K562 (cell line): ENCODE data around the gene ADAT3. TPM values are rescaled to one million over a fixed set of nuclear protein-coding genes. Genes with fewer than 3 reads are reported as not detected.

Experiments
- ATAC-seq: fragments of 200-7000 bp; cut with Tn5 transposase; 3 replicates; pipeline ENCODE4 v1.9.1; 2020; ENCODE audit warnings: moderate library complexity
- BruUV-seq: library from RNA; stranded (reverse); fragments of 400-500 nt; replicated peaks from 2 replicates; lab custom pipeline; 2021; lab: Mats Ljungman, UMichigan
- CTCF ChIA-PET: fragments of 300-600 bp; formaldehyde crosslinking; extraction: SDS; loops from one replicate; lab custom pipeline; 2021; ENCODE audit warnings: low intra/inter-chr PET ratio; lab: Yijun Ruan, JAX
- POLR2A ChIA-PET: fragments of 300-600, 350-650 bp; sonication (Branson Sonifier 250); formaldehyde crosslinking; extraction: SDS; loops from one replicate; lab custom pipeline; 2021; ENCODE audit warnings: antibody characterized with exemption, inconsistent platforms; lab: Yijun Ruan, JAX
- DNase-seq, 4 experiments: peaks; one replicate each; pipeline versions ENCODE4 v3.0.0 to v3.0.0-alpha.2; 2011 to 2018; ENCODE audit warnings: low spot score in 3 of 4, mixed read lengths in 3 of 4; ENCODE audit errors: extremely low read depth in 1 of 4
- FAIRE-seq: peaks from 2 replicates; lab custom pipeline; 2011; peaks lifted over from hg19 to GRCh38; lab: Jason Lieb, UNC
- H2AFZ ChIP-seq: 2 replicates; pipeline ENCODE4 v1.6.0; 2011; ENCODE audit warnings: low read depth, low read length, control low read depth, inconsistent platforms
- H3K27ac ChIP-seq: fragments of 200-600 bp; 3 replicates; pipeline ENCODE4 v1.8.0; 2011; ENCODE audit warnings: low read depth, mild to moderate bottlenecking, control low read depth, inconsistent platforms, low read length, moderate library complexity, mixed read lengths; ENCODE audit errors: extremely low read depth
- H3K27me3 ChIP-seq, 2 experiments: fragments of 300-600 bp in 1 of 2; 2 replicates in 1 of 2; 3 replicates in 1 of 2; pipeline versions ENCODE4 v1.6.0 to v1.8.0; 2011; ENCODE audit warnings: inconsistent platforms in 2 of 2, low read length in 2 of 2, mild to moderate bottlenecking in 1 of 2, mixed read lengths in 1 of 2, moderate library complexity in 1 of 2; ENCODE audit not compliant: control insufficient read depth in 2 of 2, insufficient read depth in 2 of 2
- H3K36me3 ChIP-seq: fragments of 300-600 bp; 3 replicates; pipeline ENCODE4 v1.8.0; 2011; ENCODE audit warnings: mild to moderate bottlenecking, low read length, inconsistent platforms; ENCODE audit not compliant: control insufficient read depth, insufficient read depth
- H3K4me1 ChIP-seq, 2 experiments: fragments of 200-600 bp in 1 of 2; replicated peaks in 1 of 2; 2 replicates in 1 of 2; 3 replicates in 1 of 2; pipeline versions ENCODE4 v1.5.1 to v1.8.0; 2011; ENCODE audit warnings: inconsistent platforms in 2 of 2, low read length in 2 of 2, mild to moderate bottlenecking in 1 of 2, mixed read lengths in 1 of 2, moderate library complexity in 1 of 2; ENCODE audit not compliant: control insufficient read depth in 2 of 2, insufficient read depth in 2 of 2
- H3K4me2 ChIP-seq: 2 replicates; pipeline ENCODE4 v1.6.1; 2011; ENCODE audit warnings: low read length, control low read depth, inconsistent platforms, mixed read lengths; ENCODE audit not compliant: insufficient read depth
- H3K4me3 ChIP-seq: fragments of 200-600 bp; sonication (generic), shearing (Covaris generic); 2 replicates; pipeline ENCODE4 v1.5.1; 2016; ENCODE audit warnings: control low read depth, inconsistent platforms
- H3K79me2 ChIP-seq: fragments of 200-600 bp; 3 replicates; pipeline ENCODE4 v1.8.0; 2011; ENCODE audit warnings: low read length, inconsistent platforms; ENCODE audit not compliant: control insufficient read depth, insufficient read depth
- H3K9ac ChIP-seq, 2 experiments: 2 replicates each; pipeline versions ENCODE4 v1.6.0 to v1.6.1; 2011; ENCODE audit warnings: low read depth in 2 of 2, low read length in 2 of 2, control low read depth in 1 of 2, inconsistent platforms in 1 of 2, mild to moderate bottlenecking in 1 of 2, mixed read lengths in 1 of 2; ENCODE audit not compliant: insufficient read depth in 1 of 2
- H3K9me1 ChIP-seq: one replicate; pipeline ENCODE4 v1.6.0; 2011; ENCODE audit warnings: inconsistent platforms, mild to moderate bottlenecking, low read length, moderate library complexity; ENCODE audit not compliant: control insufficient read depth, insufficient read depth
- H3K9me3 ChIP-seq: replicated peaks from 2 replicates; pipeline ENCODE4 v1.5.1; 2011; ENCODE audit warnings: low read depth, low read length, inconsistent platforms; ENCODE audit not compliant: control insufficient read depth, insufficient read depth
- H4K20me1 ChIP-seq: replicated peaks from 2 replicates; pipeline ENCODE4 v1.6.1; 2011; ENCODE audit warnings: low read length, inconsistent platforms, mixed read lengths; ENCODE audit not compliant: control insufficient read depth, insufficient read depth
- HDAC1 ChIP-seq, 2 experiments: fragments of 450-650 bp; IDR thresholded peaks; 2 replicates each; pipeline ENCODE4 v1.6.1; 2016 to 2017; ENCODE audit warnings: inconsistent platforms in 1 of 2, mild to moderate bottlenecking in 1 of 2, moderate library complexity in 1 of 2
- RBFOX2 ChIP-seq: fragments of 200-400 bp; formaldehyde crosslinking; IDR thresholded peaks from 2 replicates; pipeline ENCODE4 v1.6.1; 2017; ENCODE audit warnings: low read depth, mild to moderate bottlenecking, low read length, moderate library complexity
- WGBS: fragments of 100-300 bp; shearing (Covaris generic); methylation state at CpG from one replicate; pipeline ENCODE4 v1.1.6; 2016; ENCODE audit warnings: low coverage, mixed read lengths; ENCODE audit not compliant: insufficient coverage; ENCODE audit errors: missing lambda C conversion rate; 5-methylcytosine and 5-hydroxymethylcytosine counted together
- in situ Hi-C: fragments of 300-500 bp; cut with MboI; formaldehyde crosslinking; loops from 4 replicates; pipeline ENCODE4 v1.15.0; 2018; ENCODE audit warnings: inconsistent platforms, mixed read lengths
- intact Hi-C: fragments of 100-400 bp; cut with micrococcal nuclease; formaldehyde crosslinking; loops from 2 replicates; pipeline ENCODE4 v1.14.2; 2022
- polyA plus RNA-seq, 8 experiments: library from polyadenylated mRNA; depleted of rRNA in 4 of 8; stranded (reverse) in 5 of 8; unstranded in 3 of 8; fragments of >200 nt; fragmentation: Nextera tagmentation in 2 of 8; fragmentation: Illumina TruSeq in 1 of 8; extraction: Ambion mirVana in 2 of 8; extraction: Trizol in 1 of 8; gene quantifications; 2 replicates each; pipeline versions ENCODE4 v1.2.1 to v1.2.3, GENCODE V29; 2011 to 2014; ENCODE audit warnings: inconsistent platforms in 1 of 8, missing spikeins in 1 of 8
- total RNA-seq, 7 experiments: library from RNA; depleted of rRNA in 6 of 7; stranded (reverse); fragments of >200 nt in 6 of 7; fragmentation: Illumina TruSeq in 2 of 7; extraction: Trizol in 2 of 7; gene quantifications; 2 replicates each; pipeline versions ENCODE4 v1.2.1 to v1.2.3, GENCODE V29; 2011 to 2021; ENCODE audit warnings: low replicate concordance in 1 of 7
- TF ChIP-seq, protein P1 (sequence below): sonication (generic); formaldehyde crosslinking; IDR thresholded peaks from 2 replicates; pipeline ENCODE4 v1.8.1; 2023; ENCODE audit warnings: mild to moderate bottlenecking, missing genetic modification reagents
- TF ChIP-seq, protein P2 (sequence below): fragments of 250-450 bp; sonication (Bioruptor Pico); IDR thresholded peaks from 2 replicates; pipeline ENCODE4 v1.8.0; 2021; ENCODE audit warnings: moderate library complexity, mild to moderate bottlenecking, inconsistent platforms

ADAT3 gene
- total and polyA plus RNA-seq, 9 of the 15 experiments (the other 6 are each of a cell fraction or from before 2014, with no cell fraction given): 0.67 to 15.6 (median 7.8) TPM; not detected in 4

DNA sequence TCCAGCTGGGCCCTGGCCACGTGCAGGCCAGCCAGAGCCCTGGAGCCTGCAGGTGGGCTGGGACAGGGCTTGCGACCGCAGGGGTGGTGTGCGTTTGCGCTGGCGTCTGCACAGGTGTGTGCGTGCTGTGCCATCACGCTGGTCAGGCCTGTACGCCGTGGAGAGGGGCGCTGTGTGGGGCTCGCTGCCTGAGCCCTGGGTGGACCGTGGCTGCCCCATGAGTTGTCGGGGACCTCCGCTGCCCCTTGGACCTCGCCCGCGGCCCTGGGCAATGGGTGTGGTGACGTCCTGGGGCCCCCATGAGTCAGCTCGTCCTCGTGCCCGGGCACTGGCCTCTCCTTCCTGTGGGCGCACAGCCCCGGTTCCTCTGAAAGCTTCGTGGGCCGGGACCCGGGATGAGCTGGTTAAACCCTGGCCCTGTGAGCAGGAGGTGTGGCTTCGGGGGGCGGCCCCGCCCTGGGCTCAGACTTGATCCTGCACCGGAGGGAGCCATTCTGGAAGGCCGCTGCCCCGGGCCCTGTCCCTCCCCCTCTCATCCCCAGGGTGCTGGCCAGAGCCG is 42.5 kb downstream of the ADAT3 start (continued):
- TF ChIP-seq, protein P1, sequence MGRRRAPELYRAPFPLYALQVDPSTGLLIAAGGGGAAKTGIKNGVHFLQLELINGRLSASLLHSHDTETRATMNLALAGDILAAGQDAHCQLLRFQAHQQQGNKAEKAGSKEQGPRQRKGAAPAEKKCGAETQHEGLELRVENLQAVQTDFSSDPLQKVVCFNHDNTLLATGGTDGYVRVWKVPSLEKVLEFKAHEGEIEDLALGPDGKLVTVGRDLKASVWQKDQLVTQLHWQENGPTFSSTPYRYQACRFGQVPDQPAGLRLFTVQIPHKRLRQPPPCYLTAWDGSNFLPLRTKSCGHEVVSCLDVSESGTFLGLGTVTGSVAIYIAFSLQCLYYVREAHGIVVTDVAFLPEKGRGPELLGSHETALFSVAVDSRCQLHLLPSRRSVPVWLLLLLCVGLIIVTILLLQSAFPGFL (CRISPR knock-in tag): no peak

DNA sequence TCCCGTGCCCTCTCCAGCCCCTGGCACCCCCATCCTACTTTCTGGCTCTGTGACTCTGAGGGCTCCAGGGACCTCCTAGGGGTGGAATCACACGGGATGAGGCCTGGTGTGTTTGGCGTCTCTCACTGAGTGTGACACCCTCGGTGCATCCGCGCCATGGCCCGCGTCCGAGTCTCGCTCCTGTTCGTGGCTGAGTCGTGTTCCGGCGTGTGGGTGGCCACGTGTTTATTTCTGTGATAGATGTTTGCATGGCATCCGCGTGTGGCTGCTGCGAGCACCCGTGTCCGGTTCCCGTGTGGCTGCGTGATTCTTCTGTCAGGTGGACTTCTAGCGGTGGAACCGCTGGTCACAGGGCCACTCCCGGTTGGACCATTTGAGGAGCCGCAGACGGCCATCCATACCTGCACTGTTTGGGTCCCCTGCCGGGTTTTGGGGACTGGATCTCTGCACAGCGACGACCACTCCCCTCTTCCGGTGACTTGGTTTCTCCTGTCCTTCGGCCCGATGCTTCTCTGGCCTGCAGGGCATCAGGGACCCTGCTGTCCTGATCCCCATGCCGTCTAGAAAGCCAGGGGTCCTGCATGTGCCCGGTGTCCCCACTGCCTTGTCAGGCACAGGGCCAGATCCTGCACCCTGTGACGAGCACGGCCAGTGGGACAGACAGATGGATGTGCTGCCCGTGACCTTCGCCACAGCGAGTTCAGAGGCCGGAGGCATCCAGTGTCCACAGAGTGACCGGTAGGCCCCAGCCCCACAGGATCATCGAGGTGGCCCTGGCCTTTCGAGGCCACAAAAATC is 44.3 kb downstream of the ADAT3 start:
- peaks cover 24% of the 10 kb centered on the region; the same call in 1 of the 2 replicates for H4K20me1 ChIP-seq
- H3K9ac ChIP-seq: no peak overlapping the region; a peak in 1 of 4 replicates
- H2AFZ ChIP-seq: no peak overlapping the region

More for the DNA sequence above, 44.3 kb downstream of the ADAT3 start:
- no peak overlapping the region for H3K4me3 ChIP-seq
- no peak overlapping the region for H3K27ac ChIP-seq
- TF ChIP-seq RBFOX2: peak; percentile 37; the same call in 1 of the 2 replicates
- TF ChIP-seq, protein P2, sequence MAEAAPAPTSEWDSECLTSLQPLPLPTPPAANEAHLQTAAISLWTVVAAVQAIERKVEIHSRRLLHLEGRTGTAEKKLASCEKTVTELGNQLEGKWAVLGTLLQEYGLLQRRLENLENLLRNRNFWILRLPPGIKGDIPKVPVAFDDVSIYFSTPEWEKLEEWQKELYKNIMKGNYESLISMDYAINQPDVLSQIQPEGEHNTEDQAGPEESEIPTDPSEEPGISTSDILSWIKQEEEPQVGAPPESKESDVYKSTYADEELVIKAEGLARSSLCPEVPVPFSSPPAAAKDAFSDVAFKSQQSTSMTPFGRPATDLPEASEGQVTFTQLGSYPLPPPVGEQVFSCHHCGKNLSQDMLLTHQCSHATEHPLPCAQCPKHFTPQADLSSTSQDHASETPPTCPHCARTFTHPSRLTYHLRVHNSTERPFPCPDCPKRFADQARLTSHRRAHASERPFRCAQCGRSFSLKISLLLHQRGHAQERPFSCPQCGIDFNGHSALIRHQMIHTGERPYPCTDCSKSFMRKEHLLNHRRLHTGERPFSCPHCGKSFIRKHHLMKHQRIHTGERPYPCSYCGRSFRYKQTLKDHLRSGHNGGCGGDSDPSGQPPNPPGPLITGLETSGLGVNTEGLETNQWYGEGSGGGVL: no peak
- no peak for TF ChIP-seq HDAC1 (IDR thresholded peaks at IDR 0.05)
- in situ Hi-C loops: no loop called here
- BruUV-seq: no TSS peak
- H3K36me3 ChIP-seq: peaks cover 52% of the 10 kb centered on the region; the same call in 2 of the 3 replicates
- ChIA-PET CTCF (no interaction called here), POLR2A (no interaction called here)
- intact Hi-C loops: no loop called here
- H3K4me2 ChIP-seq: no peak overlapping the region
- H3K9me1 ChIP-seq: no peaks in the 10 kb centered on the region
- no peaks in the 10 kb centered on the region for H3K9me3 ChIP-seq
- peaks cover 87% of the 10 kb centered on the region for H3K79me2 ChIP-seq
- ATAC-seq (no peak), FAIRE-seq (no peak), DNase-seq (no peak)
- 94% methylated on average over 27 of the region's 44 CpGs for WGBS
- peaks cover 0 to 63% of the 10 kb centered on the region in 2 experiments; a peak in 2 of 5 replicates for H3K4me1 ChIP-seq
- H3K27me3 ChIP-seq: no peaks in the 10 kb centered on the region
